Measurements from ENCODE around the gene PRRT4. TPM values are rescaled to one million over a fixed set of nuclear protein-coding genes. Genes with fewer than 3 reads are reported as not detected.

The PRRT4 gene
- total RNA-seq, 6 experiments from 2014 or later: not detected

GRCh38 chr7:128322040-128322643 is 39.3 kb downstream of the PRRT4 start:
- H3K27ac Mint-ChIP-seq: peak overlapping the region; percentile 10; the same call in 1 of the 2 replicates
- no peaks in the 10 kb centered on the region; the same call in 1 of the 2 replicates for H3K27me3 Mint-ChIP-seq (ENCODE audit: insufficient read depth)
- H3K9me3 Mint-ChIP-seq: no peaks in the 10 kb centered on the region
- DNase-seq: peak; percentile 45
- H3K36me3 Mint-ChIP-seq (ENCODE audit: low read depth): peaks cover 48% of the 10 kb centered on the region
- peak; percentile 72 for TF ChIP-seq CTCF (IDR thresholded peaks at IDR 0.05)
- H3K4me1 Mint-ChIP-seq (ENCODE audit: low read depth): peaks cover 46% of the 10 kb centered on the region
- no peak overlapping the region for H3K4me3 Mint-ChIP-seq

GRCh38 chr7:128321044-128321422 is 40.5 kb downstream of the PRRT4 start:
- 0 out of 2 replicates have a peak overlapping the region, but pooled peaks have one; percentile 47 for H3K27ac Mint-ChIP-seq
- DNase-seq: no peak
- TF ChIP-seq CTCF (IDR thresholded peaks at IDR 0.05): no peak
- H3K9me3 Mint-ChIP-seq: no peaks in the 10 kb centered on the region
- H3K36me3 Mint-ChIP-seq (ENCODE audit: low read depth): peaks cover 44% of the 10 kb centered on the region
- H3K4me1 Mint-ChIP-seq (ENCODE audit: low read depth): peaks cover 46% of the 10 kb centered on the region
- no peak overlapping the region for H3K4me3 Mint-ChIP-seq
- no peaks in the 10 kb centered on the region; the same call in 1 of the 2 replicates for H3K27me3 Mint-ChIP-seq (ENCODE audit: insufficient read depth)

GRCh38 chr7:128318691-128319090 is 42.8 kb downstream of the PRRT4 start:
- Mint-ChIP-seq H3K9me3 (no peaks in the 10 kb centered on the region), H3K4me1 (ENCODE audit: low read depth) (peaks cover 25% of the 10 kb centered on the region), H3K4me3 (no peak overlapping the region), H3K27me3 (ENCODE audit: insufficient read depth) (no peaks in the 10 kb centered on the region; the same call in 1 of the 2 replicates), H3K27ac (no peak overlapping the region), H3K36me3 (ENCODE audit: low read depth) (peaks cover 49% of the 10 kb centered on the region)
- DNase-seq: no peak
- TF ChIP-seq CTCF (IDR thresholded peaks at IDR 0.05): no peak

DNA sequence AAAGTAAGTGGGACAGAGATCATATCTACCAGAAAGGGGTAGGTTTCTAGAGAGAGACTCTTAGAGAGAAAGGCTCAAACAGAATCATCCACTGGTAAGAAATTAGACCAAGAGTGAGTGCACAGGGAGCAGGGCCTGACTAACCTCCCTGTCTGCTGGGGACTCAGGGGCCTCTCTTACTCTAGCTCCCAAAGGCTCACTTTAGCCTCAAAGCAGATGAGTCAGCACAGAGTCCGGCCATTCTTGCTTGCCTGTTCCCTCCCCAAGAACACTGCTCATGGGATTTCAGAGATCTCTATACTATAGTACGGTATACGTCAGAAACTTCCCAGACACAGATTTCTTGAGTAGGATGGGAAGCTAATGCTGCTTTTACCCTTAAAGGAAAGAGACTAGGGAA is 50.5 kb downstream of the PRRT4 start:
- Mint-ChIP-seq H3K4me1 (ENCODE audit: low read depth) (no peaks in the 10 kb centered on the region), H3K27ac (no peak overlapping the region), H3K4me3 (no peak overlapping the region), H3K36me3 (ENCODE audit: low read depth) (peaks cover 53% of the 10 kb centered on the region), H3K27me3 (ENCODE audit: insufficient read depth) (no peaks in the 10 kb centered on the region; the same call in 1 of the 2 replicates), H3K9me3 (no peaks in the 10 kb centered on the region)
- no peak for TF ChIP-seq CTCF (IDR thresholded peaks at IDR 0.05)
- no peak for DNase-seq

DNA sequence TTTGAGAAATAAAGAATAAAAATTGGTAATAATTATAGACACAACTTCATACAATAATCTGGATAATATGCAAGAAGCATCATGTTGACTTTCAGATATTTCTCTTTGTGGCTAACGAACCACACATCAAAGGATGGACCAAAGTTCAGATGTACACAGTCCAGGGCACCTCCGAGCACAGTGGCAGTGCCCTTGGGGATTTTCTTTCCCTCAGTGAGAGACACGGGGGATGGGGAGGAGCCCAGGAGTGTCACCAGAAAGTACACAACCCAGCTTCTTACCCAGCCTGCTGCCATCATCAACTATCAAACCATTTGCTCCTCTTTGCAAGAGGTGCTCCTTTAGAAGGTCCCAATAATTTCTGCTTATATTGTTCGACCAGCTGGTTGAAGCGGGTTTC is 51.0 kb downstream of the PRRT4 start:
- H3K27me3 Mint-ChIP-seq (ENCODE audit: insufficient read depth): no peaks in the 10 kb centered on the region; the same call in 1 of the 2 replicates
- no peak overlapping the region for H3K27ac Mint-ChIP-seq
- no peak overlapping the region for H3K4me3 Mint-ChIP-seq
- DNase-seq: no peak
- no peaks in the 10 kb centered on the region for H3K9me3 Mint-ChIP-seq
- no peak for TF ChIP-seq CTCF (IDR thresholded peaks at IDR 0.05)
- H3K36me3 Mint-ChIP-seq (ENCODE audit: low read depth): peaks cover 54% of the 10 kb centered on the region
- H3K4me1 Mint-ChIP-seq (ENCODE audit: low read depth): no peaks in the 10 kb centered on the region
